Measurements from ENCODE around the gene STXBP1.
"Not testable (repeated sequence)": the region's sequence is repeated elsewhere in the genome, so short reads cannot be mapped to it uniquely, and the experiment has no call there.

The STXBP1 gene

DNA sequence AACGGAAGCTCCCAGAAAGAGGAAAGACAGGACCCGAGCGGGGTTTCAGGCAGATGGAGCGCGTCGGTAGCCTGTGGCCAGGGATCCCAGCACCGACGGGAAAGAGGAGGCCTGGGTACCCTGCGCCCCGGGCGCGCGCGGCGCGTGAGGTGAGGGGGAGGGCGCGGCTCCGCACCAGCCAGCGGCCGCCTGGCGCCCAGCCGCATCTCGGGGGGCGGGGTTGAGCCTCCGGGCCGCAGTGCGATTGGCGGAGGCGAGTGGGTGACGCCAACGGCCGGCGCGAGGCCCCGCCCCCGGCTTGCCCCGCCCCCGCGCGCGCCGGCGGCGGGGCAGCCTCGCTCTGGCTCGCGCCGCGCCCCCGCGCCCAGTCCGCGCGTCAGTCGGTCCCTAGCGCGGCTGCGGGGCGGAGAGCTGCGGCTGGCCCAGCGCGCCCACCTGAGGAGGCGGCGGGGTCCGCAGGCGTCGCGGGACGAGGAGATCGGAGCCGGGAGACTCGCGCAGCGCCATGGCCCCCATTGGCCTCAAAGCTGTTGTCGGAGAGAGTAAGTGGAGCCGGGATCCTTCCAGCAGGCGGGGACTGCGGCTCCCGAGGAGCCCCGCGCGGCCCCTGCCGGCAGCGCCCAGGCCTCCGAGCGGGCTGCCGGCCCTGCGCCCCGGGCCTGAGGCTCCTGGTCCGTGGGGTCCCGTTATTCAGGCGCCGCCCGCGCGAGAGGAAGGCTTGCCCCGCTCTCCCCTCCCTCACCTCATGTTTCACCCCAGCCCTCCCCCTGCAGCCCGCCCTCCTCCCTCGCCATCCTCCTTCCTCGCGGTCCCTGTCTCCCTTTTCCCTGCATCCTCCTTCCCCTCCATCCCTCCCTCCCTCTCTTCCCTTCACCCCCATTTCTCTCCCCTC lies at the start of gene STXBP1:
STXBP1 (plus strand) TSS at position 379 of the 892 bp plus-strand sequence; CDS start at position 506, 127 bp downstream.
- peak; percentile 74 for DNase-seq (ENCODE audit: low read depth)

DNA sequence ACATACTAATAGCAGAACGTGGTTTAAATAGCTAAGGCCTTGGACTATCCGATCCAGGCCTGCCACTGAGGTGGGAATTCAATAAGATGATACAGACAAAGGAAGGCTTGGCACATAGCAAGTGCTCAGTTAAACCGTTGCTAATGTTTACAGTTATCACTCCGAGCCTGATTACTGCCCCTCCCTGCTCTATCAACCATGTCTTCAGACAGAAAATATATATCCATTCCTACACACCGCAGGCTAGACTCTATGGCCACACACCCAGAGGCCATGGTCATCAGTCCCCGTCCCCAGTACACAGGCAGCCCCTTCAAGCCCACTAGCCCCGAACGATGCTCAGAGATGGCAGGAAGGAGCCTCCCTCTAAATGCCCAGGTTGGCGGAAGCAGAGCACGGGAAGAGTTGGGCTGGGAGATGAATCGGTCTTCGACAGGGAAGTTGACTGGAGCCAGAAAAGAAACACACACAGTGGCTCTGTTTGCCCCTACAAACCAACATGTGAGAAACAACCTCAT lies 49.7 kb upstream of the STXBP1 start:
- DNase-seq (ENCODE audit: low read depth), result no peak

DNA sequence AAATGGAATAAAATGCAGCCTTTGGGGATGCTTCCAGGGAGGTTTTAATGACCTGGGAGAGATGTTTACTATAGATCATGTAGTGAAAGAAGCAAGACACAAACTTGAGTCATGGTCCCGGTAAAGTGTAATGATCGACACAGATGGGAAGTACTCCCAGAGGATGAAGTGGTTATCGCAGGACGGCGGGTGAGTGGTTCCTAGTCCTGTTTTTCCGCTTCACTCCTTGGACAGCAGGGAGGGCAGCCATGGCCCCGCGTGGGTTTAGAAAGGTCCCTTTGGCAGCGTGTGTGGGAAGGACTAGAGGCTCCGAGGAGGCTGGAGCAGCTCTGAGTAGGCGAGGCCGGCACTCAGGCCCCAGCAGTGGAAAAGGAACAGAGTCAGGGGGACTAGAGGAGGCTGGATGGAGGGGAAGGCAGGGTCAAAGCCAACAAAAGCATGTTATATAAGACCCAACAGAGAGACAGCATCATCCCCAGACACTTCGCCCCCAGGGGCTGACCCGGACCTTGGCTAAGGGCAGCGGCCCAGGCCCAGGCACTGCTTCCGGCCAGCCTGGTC lies 49.2 kb upstream of the STXBP1 start:
- DNase-seq (ENCODE audit: low read depth), result no peak

DNA sequence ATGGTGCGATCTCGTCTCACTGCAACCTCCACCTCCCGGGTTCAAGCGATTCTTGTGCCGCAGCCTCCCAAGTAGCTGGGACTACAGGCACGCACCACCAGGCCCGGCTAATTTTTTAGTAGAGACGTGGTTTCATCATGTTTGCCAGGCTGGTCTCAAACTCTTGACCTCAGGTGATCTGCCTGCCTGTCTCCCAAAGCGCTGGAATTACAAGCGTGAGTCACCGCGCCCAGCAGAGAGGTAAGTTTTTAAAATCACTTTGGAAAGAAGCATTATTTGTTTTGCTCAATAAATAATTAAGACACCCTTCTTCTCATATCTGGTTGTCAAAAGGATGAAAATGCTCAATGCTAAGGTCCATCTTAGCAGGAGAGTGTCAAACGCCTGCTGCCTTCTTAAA lies 48.5 kb upstream of the STXBP1 start:
- no peak for DNase-seq (ENCODE audit: low read depth)

GRCh38 chr9:127565231-127565630 lies 46.8 kb upstream of the STXBP1 start:
- DNase-seq (ENCODE audit: low read depth), result no peak

DNA sequence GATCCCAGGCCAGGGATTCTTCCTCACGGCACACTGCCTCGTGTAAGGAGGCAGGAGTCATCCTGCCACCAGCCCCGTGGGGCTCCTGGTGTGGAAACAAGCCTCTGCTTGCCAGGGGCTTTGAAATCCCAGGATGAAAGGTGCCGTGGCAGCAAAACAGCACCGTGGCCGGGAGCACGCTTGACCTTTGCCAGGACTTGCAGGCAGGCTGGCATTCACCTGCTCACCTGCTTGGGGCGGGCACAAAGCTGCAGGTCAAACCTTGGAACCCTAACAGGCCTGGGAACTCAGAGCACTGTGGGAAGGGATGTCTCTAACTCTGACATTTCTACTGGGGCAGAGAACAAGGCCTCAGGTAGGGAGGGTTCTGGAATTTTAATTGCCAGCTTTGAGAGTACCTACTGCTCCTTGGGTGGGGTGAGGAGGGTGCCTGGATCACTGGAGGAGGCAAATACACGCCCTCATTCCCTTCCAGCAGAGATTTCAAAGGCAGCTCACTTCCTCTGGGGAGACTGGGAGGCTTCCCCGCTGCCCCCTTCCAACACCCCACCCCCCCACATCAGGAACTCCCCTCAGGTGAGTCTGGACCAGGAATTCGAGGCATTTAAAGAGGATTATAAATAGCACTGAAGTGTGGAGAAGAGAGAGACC lies 45.6 kb upstream of the STXBP1 start:
- no peak for DNase-seq (ENCODE audit: low read depth)

GRCh38 chr9:127567035-127567729 lies 44.9 kb upstream of the STXBP1 start:
- DNase-seq (ENCODE audit: low read depth), result no peak

- no peak for DNase-seq (ENCODE audit: low read depth)
Measured at GRCh38 chr9:127567730-127568617, 44.1 kb upstream of the STXBP1 start.

- no peak for DNase-seq (ENCODE audit: low read depth)
Measured at GRCh38 chr9:127568618-127568970, 43.5 kb upstream of the STXBP1 start.

- DNase-seq (ENCODE audit: low read depth), result peak; percentile 57
Measured at GRCh38 chr9:127568971-127569885, 42.8 kb upstream of the STXBP1 start.

GRCh38 chr9:127569886-127570401 lies 42.1 kb upstream of the STXBP1 start:
- DNase-seq (ENCODE audit: low read depth), result no peak

- DNase-seq (ENCODE audit: low read depth), result no peak
Measured at GRCh38 chr9:127570533-127571111, 41.5 kb upstream of the STXBP1 start.

DNA sequence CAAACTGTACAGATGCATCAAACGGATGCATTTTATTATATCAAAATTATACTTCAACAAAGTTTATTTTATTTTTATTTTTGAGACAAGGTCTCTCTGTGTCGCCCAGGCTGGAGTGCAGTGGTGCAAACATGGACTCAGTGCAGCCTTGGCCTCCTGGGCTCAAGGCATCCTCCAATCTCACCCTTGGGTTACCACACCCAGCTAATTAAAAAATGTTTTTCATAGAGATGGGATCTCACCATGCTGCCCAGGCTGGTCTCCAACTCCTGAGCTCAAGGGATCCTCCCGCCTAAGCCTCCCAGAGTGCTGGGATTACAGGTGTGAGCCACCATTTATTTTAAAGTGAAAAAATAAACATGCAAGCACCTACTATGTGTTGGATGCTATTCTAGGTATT lies 40.1 kb upstream of the STXBP1 start:
- DNase-seq (ENCODE audit: low read depth), result no peak

DNA sequence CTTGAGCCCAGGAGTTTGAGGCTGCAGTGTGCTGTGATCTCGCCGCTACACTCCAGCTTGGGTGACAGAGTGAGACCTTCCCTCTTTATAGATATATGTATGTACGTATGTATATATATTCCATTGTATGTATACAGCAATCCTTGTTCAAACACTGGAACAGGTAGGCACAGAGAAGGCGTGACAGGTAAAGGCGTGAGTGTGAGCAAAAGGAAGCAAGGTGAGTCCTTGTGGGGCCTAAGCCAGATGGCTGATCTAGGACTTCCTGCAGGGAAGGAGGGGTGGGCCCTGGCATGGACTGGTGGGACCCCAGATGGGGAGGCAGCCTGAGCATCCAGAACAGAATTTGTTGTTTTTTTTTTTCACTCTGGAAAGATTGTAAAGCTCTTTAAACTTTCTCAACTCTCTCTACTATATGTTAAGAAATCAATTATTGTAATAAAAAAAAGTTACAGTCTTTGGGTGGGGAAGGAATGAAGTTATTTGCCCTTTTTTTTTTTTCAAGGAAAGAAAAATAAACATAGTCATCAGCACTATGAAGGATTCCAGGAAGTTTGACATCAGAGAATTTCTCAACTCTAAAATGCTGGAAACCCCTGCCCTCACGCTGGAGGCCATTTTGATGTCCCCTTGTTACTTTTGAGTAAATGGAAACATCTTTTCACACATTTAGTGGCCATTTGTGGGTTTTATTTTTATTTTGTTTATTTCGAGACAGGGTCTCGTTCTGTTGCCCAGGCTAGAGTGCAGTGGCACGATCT lies 38.9 kb upstream of the STXBP1 start:
- DNase-seq (ENCODE audit: low read depth), result no peak

- DNase-seq (ENCODE audit: low read depth), result no peak
Measured at GRCh38 chr9:127574072-127574993, 37.7 kb upstream of the STXBP1 start.

DNA sequence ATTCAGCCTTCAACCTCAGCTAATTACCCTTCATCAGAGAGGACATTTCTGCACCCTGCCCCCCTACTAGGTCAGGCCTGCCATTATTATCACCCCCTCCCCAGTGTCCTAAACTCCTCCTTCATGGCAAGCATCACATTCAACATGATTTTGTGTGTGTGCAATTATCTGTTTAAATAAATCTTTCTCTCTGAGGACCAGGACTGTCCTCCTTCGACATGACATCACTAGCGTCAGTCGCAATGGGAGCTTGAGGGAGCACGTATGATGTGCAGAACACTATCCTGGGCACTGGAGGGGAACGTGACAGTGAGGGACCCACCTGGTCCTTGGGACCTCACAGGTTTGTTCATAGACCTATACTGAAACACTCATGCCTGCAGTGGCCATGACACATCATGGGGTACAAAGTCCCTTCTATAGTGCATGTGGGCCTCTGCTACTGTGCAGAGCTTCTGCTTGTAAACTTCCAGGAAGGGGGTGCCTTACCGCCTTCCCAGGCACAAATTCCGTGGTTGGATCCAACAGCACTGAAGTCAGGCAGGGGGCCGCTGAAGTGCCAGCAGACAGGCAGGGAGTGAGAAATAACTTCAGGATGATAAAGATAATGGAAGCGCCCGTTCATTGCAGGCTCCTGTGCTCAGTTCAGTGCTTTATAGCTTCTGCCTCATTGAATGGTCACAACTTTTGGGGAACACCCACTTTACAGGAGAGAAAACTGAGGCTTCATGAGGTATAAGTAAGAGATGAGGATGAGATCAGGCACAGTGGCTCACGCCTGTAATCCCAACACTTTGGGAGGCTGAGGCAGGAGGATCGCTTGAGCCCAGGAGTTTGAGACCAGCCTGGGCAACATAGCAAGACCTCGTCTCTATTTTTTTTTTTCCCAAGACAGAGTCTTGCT lies 36.0 kb upstream of the STXBP1 start:
- DNase-seq (ENCODE audit: low read depth), result no peak

GRCh38 chr9:127577194-127577593 lies 34.9 kb upstream of the STXBP1 start:
- not testable (repeated sequence) for DNase-seq (ENCODE audit: low read depth)
